H9 (cell line): ENCODE results near the gene THSD7A. TPM values are rescaled to one million over a fixed set of nuclear protein-coding genes. Genes with fewer than 3 reads are reported as not detected.

Experiments used
- DNase-seq: peaks from one replicate; pipeline ENCODE4 v3.0.0-alpha.2; 2017
- H2AFZ ChIP-seq: one replicate; pipeline ENCODE4 v1.6.1; 2013; ENCODE audit warnings: mild to moderate bottlenecking, low read length, control low read depth, moderate library complexity
- H2AK5ac ChIP-seq: 2 replicates; pipeline ENCODE4 v1.6.1; 2013; ENCODE audit warnings: low read length, control low read depth, mixed read lengths; ENCODE audit not compliant: insufficient read length
- H2BK120ac ChIP-seq: one replicate; pipeline ENCODE4 v1.6.1; 2013; ENCODE audit warnings: low read depth, mild to moderate bottlenecking, low read length, control low read depth, inconsistent platforms; ENCODE audit not compliant: poor library complexity, severe bottlenecking
- H2BK12ac ChIP-seq: 2 replicates; pipeline ENCODE4 v1.6.1; 2013; ENCODE audit warnings: low read length, control low read depth, mixed read lengths, low read depth; ENCODE audit not compliant: insufficient read length
- H2BK15ac ChIP-seq: 2 replicates; pipeline ENCODE4 v1.6.1; 2013; ENCODE audit warnings: low read depth, low read length, control low read depth
- H2BK20ac ChIP-seq: one replicate; pipeline ENCODE4 v1.6.1; 2013; ENCODE audit warnings: low read depth, mild to moderate bottlenecking, low read length, control low read depth, inconsistent platforms; ENCODE audit not compliant: poor library complexity, severe bottlenecking
- H2BK5ac ChIP-seq: 2 replicates; pipeline ENCODE4 v1.6.1; 2013; ENCODE audit warnings: low read length, control low read depth, mixed read lengths; ENCODE audit not compliant: insufficient read length
- H3K14ac ChIP-seq: 2 replicates; pipeline ENCODE4 v1.6.1; 2013; ENCODE audit warnings: low read length, control low read depth; ENCODE audit not compliant: insufficient read depth
- H3K18ac ChIP-seq: 2 replicates; pipeline ENCODE4 v1.6.1; 2013; ENCODE audit warnings: low read depth, mild to moderate bottlenecking, mixed read lengths, low read length, control low read depth; ENCODE audit not compliant: insufficient read length
- H3K23ac ChIP-seq: 2 replicates; pipeline ENCODE4 v1.6.1; 2013; ENCODE audit warnings: low read length, control low read depth, mixed read lengths, low read depth; ENCODE audit not compliant: insufficient read length
- H3K23me2 ChIP-seq: 2 replicates; pipeline ENCODE4 v1.6.1; 2013; ENCODE audit warnings: low read depth, mild to moderate bottlenecking, mixed read lengths, low read length, control low read depth; ENCODE audit not compliant: insufficient read length, poor library complexity, severe bottlenecking
- H3K27ac ChIP-seq: 2 replicates; pipeline ENCODE4 v1.5.1; 2013; ENCODE audit warnings: low read length, control low read depth, mixed read lengths, low read depth; ENCODE audit not compliant: insufficient read length
- H3K27me3 ChIP-seq: 2 replicates; pipeline ENCODE4 v1.6.1; 2013; ENCODE audit warnings: low read length, control low read depth, inconsistent platforms; ENCODE audit not compliant: insufficient read depth
- H3K4ac ChIP-seq: 2 replicates; pipeline ENCODE4 v1.6.1; 2013; ENCODE audit warnings: low read depth, mild to moderate bottlenecking, control low read depth, inconsistent platforms, low read length, moderate library complexity
- H3K4me1 ChIP-seq: 2 replicates; pipeline ENCODE4 v1.6.1; 2013; ENCODE audit warnings: low read length, control low read depth, inconsistent platforms; ENCODE audit not compliant: insufficient read depth
- H3K4me2 ChIP-seq: 2 replicates; pipeline ENCODE4 v1.6.1; 2013; ENCODE audit warnings: low read length, control low read depth, mixed read lengths; ENCODE audit not compliant: insufficient read length, insufficient read depth
- H3K56ac ChIP-seq: 2 replicates; pipeline ENCODE4 v1.6.1; 2013; ENCODE audit warnings: low read depth, mild to moderate bottlenecking, mixed read lengths, low read length, control low read depth; ENCODE audit not compliant: insufficient read length
- H3K79me1 ChIP-seq: 2 replicates; pipeline ENCODE4 v1.6.1; 2013; ENCODE audit warnings: low read depth, mild to moderate bottlenecking, moderate library complexity, low read length, control low read depth, inconsistent platforms; ENCODE audit not compliant: insufficient read depth, poor library complexity, severe bottlenecking
- H3K79me2 ChIP-seq: 2 replicates; pipeline ENCODE4 v1.6.1; 2013; ENCODE audit warnings: low read length, control low read depth, inconsistent platforms; ENCODE audit not compliant: insufficient read depth
- H3K9ac ChIP-seq: 2 replicates; pipeline ENCODE4 v1.6.1; 2013; ENCODE audit warnings: low read length, control low read depth, mixed read lengths; ENCODE audit not compliant: insufficient read length; ENCODE audit errors: extremely low read depth
- H3K9me3 ChIP-seq: one replicate; pipeline ENCODE4 v1.6.1; 2013; ENCODE audit warnings: low read depth, low read length, inconsistent platforms; ENCODE audit not compliant: control insufficient read depth
- H3T11ph ChIP-seq: one replicate; pipeline ENCODE4 v1.6.1; 2013; ENCODE audit warnings: mild to moderate bottlenecking, low read length, control low read depth, inconsistent platforms
- H4K20me1 ChIP-seq: one replicate; pipeline ENCODE4 v1.6.1; 2013; ENCODE audit not compliant: control insufficient read depth, insufficient read length, insufficient read depth
- H4K5ac ChIP-seq: 2 replicates; pipeline ENCODE4 v1.6.1; 2013; ENCODE audit warnings: low read depth, mild to moderate bottlenecking, mixed read lengths, low read length, control low read depth; ENCODE audit not compliant: insufficient read length
- H4K8ac ChIP-seq: replicated peaks from 2 replicates; pipeline ENCODE4 v1.6.1; 2013; ENCODE audit warnings: low read length, control low read depth, mixed read lengths, low read depth; ENCODE audit not compliant: insufficient read length
- H4K91ac ChIP-seq: 2 replicates; pipeline ENCODE4 v1.6.1; 2013; ENCODE audit warnings: low read depth, mild to moderate bottlenecking, moderate library complexity, mixed read lengths, low read length, control low read depth; ENCODE audit not compliant: insufficient read length
- H3K27ac Mint-ChIP-seq, 3 experiments: 2 replicates in 2 of 3; 3 replicates in 1 of 3; pipeline ENCODE4 v1.8.0; 2020 to 2021; ENCODE audit warnings: mixed read lengths in 3 of 3, mild to moderate bottlenecking in 1 of 3, moderate library complexity in 1 of 3
- H3K27me3 Mint-ChIP-seq: 2 replicates; pipeline ENCODE4 v1.8.0; 2021; ENCODE audit warnings: low read depth, mild to moderate bottlenecking, moderate library complexity, mixed read lengths
- H3K36me3 Mint-ChIP-seq, 3 experiments: 2 replicates in 2 of 3; 3 replicates in 1 of 3; pipeline ENCODE4 v1.8.0; 2020 to 2021; ENCODE audit warnings: low read depth in 3 of 3, mixed read lengths in 3 of 3; ENCODE audit not compliant: insufficient read depth in 1 of 3
- H3K4me1 Mint-ChIP-seq, 2 experiments: 2 replicates each; pipeline ENCODE4 v1.8.0; 2020; ENCODE audit warnings: mixed read lengths in 2 of 2
- H3K4me3 Mint-ChIP-seq, 2 experiments: 2 replicates in 1 of 2; 3 replicates in 1 of 2; pipeline ENCODE4 v1.8.0; 2020 to 2021; ENCODE audit warnings: mild to moderate bottlenecking in 2 of 2, mixed read lengths in 2 of 2, moderate library complexity in 1 of 2
- H3K9me3 Mint-ChIP-seq, 2 experiments: 2 replicates in 1 of 2; 3 replicates in 1 of 2; pipeline ENCODE4 v1.8.0; 2020; ENCODE audit warnings: mild to moderate bottlenecking in 2 of 2, mixed read lengths in 2 of 2, moderate library complexity in 1 of 2
- WGBS: extraction: QIAGEN DNeasy Blood & Tissue Kit; methylation state at CpG from one replicate; pipeline ENCODE4 v1.1.7; 2013; ENCODE audit warnings: missing lambda C conversion rate, low lambda C conversion rate, mixed read lengths; ENCODE audit not compliant: insufficient read length; ENCODE audit errors: extremely low coverage; 5-methylcytosine and 5-hydroxymethylcytosine counted together
- total RNA-seq: library from RNA; stranded (reverse); gene quantifications from 2 replicates; pipeline ENCODE4 v1.2.1, GENCODE V29; 2021
- TF ChIP-seq, protein P1 (sequence below): fragments of 200-600 bp; sonication (generic); conservative IDR thresholded peaks from 3 replicates; pipeline ENCODE4 v1.8.0; 2021; ENCODE audit warnings: antibody characterized with exemption, mild to moderate bottlenecking

THSD7A gene
- total RNA-seq, 1 experiment from 2014 or later = 0.42 TPM

DNA sequence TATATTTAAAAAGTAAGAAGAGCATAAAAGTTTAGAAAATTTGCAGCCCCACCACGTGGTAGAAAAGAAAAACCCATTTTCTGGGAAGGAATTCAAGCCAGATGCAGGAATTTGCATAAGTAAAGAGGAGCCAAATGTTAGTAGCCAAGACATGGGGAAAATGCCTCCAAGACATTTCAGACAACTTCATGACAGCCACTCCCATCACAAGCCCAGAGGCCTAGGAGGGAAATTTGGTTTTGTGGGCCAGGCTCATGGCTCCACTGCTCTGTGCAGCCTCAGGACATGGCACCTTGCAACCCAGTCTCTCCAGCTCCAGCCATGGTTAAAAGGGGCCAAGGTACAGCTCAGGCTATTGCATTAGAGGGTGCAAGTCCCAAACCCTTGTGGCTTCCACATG is 411.9 kb downstream of the THSD7A start:
- Histone ChIP-seq H3K27ac (no peak overlapping the region), H3K18ac (no peak overlapping the region), H2AK5ac (no peak overlapping the region), H2BK120ac (no peak overlapping the region), H3K23ac (no peak overlapping the region), H3K79me1 (no peaks in the 10 kb centered on the region), H4K20me1 (no peaks in the 10 kb centered on the region), H3K23me2 (no peaks in the 10 kb centered on the region), H3K4me2 (no peak overlapping the region), H2BK15ac (no peak overlapping the region), H3K56ac (no peak overlapping the region), H2BK5ac (no peak overlapping the region), H3T11ph (no peak overlapping the region), H3K79me2 (no peaks in the 10 kb centered on the region), H2BK12ac (no peak overlapping the region), H3K9ac (no peak overlapping the region), H3K14ac (no peak overlapping the region), H4K8ac (no peak overlapping the region), H3K27me3 (no peaks in the 10 kb centered on the region), H3K4me1 (no peaks in the 10 kb centered on the region), H4K5ac (no peak overlapping the region), H3K4ac (no peak overlapping the region), H4K91ac (no peak overlapping the region), H2BK20ac (no peak overlapping the region), H2AFZ (no peak overlapping the region), H3K9me3 (no peaks in the 10 kb centered on the region)
- DNase-seq = no peak
- peaks cover 21 to 26% of the 10 kb centered on the region in 2 experiments for H3K9me3 Mint-ChIP-seq
- no peaks in the 10 kb centered on the region for H3K27me3 Mint-ChIP-seq
- no peak overlapping the region for H3K4me3 Mint-ChIP-seq
- TF ChIP-seq, protein P1, sequence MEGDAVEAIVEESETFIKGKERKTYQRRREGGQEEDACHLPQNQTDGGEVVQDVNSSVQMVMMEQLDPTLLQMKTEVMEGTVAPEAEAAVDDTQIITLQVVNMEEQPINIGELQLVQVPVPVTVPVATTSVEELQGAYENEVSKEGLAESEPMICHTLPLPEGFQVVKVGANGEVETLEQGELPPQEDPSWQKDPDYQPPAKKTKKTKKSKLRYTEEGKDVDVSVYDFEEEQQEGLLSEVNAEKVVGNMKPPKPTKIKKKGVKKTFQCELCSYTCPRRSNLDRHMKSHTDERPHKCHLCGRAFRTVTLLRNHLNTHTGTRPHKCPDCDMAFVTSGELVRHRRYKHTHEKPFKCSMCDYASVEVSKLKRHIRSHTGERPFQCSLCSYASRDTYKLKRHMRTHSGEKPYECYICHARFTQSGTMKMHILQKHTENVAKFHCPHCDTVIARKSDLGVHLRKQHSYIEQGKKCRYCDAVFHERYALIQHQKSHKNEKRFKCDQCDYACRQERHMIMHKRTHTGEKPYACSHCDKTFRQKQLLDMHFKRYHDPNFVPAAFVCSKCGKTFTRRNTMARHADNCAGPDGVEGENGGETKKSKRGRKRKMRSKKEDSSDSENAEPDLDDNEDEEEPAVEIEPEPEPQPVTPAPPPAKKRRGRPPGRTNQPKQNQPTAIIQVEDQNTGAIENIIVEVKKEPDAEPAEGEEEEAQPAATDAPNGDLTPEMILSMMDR = no peak
- H3K4me1 Mint-ChIP-seq = peaks cover 11 to 16% of the 10 kb centered on the region in 2 experiments
- no CpG with 5 or more reads among the region's 1 CpG for WGBS
- no peak overlapping the region for H3K27ac Mint-ChIP-seq
- peaks cover 21 to 27% (median 22%) of the 10 kb centered on the region in 3 experiments for H3K36me3 Mint-ChIP-seq
